Stimulated activated naive CD8-positive, alpha-beta T cell treated with anti-CD3 and anti-CD28 coated beads, Interleukin-15, Interleukin-2, amounts not matched to agents 100 ng/mL and 50 ng/mL, for 24 hours (primary cell): ENCODE data around the gene GDF7.

Experiments
- H3K27ac Mint-ChIP-seq: one replicate; pipeline ENCODE4 v1.8.0; 2021; ENCODE audit warnings: mild to moderate bottlenecking, mixed read lengths
- H3K27me3 Mint-ChIP-seq: one replicate; pipeline ENCODE4 v1.8.0; 2021; ENCODE audit warnings: mixed read lengths
- H3K36me3 Mint-ChIP-seq: one replicate; pipeline ENCODE4 v1.8.0; 2021; ENCODE audit warnings: low read depth, mixed read lengths
- H3K4me1 Mint-ChIP-seq: one replicate; pipeline ENCODE4 v1.8.0; 2021; ENCODE audit warnings: low read depth, mixed read lengths
- H3K4me3 Mint-ChIP-seq: one replicate; pipeline ENCODE4 v1.8.0; 2021; ENCODE audit warnings: mild to moderate bottlenecking, mixed read lengths
- H3K9me3 Mint-ChIP-seq: one replicate; pipeline ENCODE4 v1.8.0; 2021; ENCODE audit warnings: mixed read lengths

Gene GDF7

GRCh38 chr2:20657522-20658235 is 9.3 kb upstream of the GDF7 start:
- peaks cover 44% of the 10 kb centered on the region for H3K27me3 Mint-ChIP-seq
- H3K27ac Mint-ChIP-seq, result no peak overlapping the region
- H3K9me3 Mint-ChIP-seq, result no peaks in the 10 kb centered on the region
- no peak overlapping the region for H3K4me3 Mint-ChIP-seq
- H3K36me3 Mint-ChIP-seq, result no peaks in the 10 kb centered on the region
- H3K4me1 Mint-ChIP-seq, result no peaks in the 10 kb centered on the region

DNA sequence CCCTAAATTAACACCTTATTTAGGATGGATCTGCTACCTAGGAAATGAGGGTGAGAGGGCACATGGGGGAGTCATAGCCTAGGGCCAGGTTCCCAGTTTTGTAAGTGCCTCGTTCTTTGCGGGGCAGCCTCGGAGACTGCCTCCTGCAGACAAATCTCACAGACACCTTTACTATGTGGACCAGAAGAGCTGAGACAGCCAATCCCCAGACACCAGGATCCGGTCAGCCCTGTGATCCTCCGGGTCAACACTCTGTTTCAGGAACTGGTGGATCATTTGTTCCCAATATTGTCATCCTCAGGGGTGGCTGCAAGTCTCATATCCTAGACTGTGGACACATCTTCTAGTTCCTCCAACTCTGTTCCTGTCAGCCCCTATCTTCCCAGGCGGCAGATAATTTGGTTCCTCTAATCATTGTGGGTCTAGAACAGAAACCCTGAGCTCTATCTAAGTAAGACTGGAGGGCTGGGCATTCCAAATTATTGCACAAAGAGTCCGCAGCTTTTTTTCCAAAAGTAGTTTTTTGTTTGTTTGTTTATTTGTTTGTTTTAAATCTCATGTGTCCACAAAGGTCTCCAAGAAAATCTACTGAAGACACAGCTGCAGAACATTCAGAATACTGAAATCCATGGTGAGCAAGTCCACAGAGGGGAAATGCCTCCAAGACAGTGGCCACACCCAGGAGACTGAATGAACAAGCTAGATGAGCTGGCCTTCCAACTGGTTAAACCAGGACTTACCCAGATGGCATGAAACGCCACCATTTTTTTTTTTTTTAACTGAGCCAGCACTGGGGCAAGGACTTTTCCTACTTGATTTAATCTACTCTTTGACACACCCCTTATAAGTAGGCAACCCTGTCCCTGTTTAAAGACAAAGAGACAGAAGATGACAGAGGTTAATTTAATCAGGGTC is 6.2 kb upstream of the GDF7 start:
- Mint-ChIP-seq H3K36me3 (no peaks in the 10 kb centered on the region), H3K9me3 (no peaks in the 10 kb centered on the region), H3K4me1 (peaks cover 2% of the 10 kb centered on the region), H3K4me3 (no peak overlapping the region), H3K27me3 (peaks cover 69% of the 10 kb centered on the region), H3K27ac (no peak overlapping the region)

GRCh38 chr2:20661421-20662307 is 5.3 kb upstream of the GDF7 start:
- H3K36me3 Mint-ChIP-seq, result no peaks in the 10 kb centered on the region
- peaks cover 2% of the 10 kb centered on the region for H3K4me1 Mint-ChIP-seq
- H3K27ac Mint-ChIP-seq, result no peak overlapping the region
- H3K9me3 Mint-ChIP-seq, result no peaks in the 10 kb centered on the region
- no peak overlapping the region for H3K4me3 Mint-ChIP-seq
- peaks cover 69% of the 10 kb centered on the region for H3K27me3 Mint-ChIP-seq

- Mint-ChIP-seq H3K4me1 (peaks cover 2% of the 10 kb centered on the region), H3K4me3 (no peak overlapping the region), H3K36me3 (no peaks in the 10 kb centered on the region), H3K9me3 (no peaks in the 10 kb centered on the region), H3K27ac (no peak overlapping the region), H3K27me3 (peaks cover 69% of the 10 kb centered on the region)
Measured at GRCh38 chr2:20662308-20662937, 4.5 kb upstream of the GDF7 start.

DNA sequence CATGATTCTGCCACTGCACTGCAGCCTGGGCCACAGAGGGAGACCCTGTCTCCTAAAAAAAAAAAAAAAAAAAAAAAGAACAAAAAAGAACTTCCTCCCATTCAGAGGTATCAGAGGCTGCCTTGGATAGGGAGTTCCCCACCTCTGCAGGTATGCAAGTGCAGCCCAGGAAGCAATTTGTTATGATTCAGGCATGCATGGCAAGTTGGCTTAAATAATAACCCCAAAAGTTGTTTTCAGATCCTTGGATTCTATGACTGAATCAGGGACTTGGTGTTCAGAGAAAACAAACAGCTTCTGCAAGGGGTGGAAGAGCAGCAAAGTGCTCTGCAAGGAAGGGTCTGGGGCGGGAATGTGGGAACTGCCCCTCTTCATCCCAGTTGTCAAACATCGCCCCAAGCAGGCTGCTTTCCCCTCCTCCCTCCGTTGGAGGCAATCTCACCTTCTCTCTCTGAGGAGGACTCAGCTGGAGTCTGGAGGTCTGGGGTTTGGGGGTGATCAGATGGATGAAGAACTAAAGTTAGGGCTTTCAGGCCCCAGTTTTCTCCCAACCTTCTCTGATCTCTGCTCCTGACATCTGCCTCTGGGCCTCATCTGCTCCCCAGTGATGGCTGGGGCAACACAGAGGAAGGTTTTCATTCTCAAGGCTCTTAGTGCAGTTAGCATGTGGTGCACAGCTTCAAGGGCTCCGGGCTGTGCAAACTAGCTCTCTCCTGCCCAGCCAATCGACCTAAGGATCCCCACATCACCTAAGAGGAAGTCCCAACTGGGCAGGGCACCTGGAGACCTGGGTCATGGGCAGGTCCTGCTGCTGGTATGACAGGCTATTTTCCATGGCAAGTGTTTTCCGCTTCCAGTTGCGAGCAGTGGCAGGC is 3.5 kb upstream of the GDF7 start:
- peaks cover 73% of the 10 kb centered on the region for H3K27me3 Mint-ChIP-seq
- no peak overlapping the region for H3K4me3 Mint-ChIP-seq
- H3K27ac Mint-ChIP-seq, result no peak overlapping the region
- H3K9me3 Mint-ChIP-seq, result no peaks in the 10 kb centered on the region
- H3K36me3 Mint-ChIP-seq, result no peaks in the 10 kb centered on the region
- H3K4me1 Mint-ChIP-seq, result peaks cover 8% of the 10 kb centered on the region

DNA sequence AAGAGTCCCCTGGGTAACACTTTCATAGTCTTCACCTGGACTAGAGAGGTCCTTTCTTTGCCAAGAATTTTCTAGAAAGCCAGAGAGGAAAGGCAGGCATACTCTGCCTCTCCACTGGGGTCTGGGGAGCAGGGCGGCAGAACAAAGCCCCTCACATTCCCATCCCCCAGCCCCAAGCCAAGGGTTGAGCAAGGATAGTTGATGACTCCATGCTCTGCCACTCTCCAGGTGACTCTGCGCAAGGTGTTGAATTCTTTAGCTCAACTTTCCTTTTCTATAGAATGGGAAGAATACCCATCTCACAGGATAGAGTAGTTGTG is 2.9 kb upstream of the GDF7 start:
- no peaks in the 10 kb centered on the region for H3K9me3 Mint-ChIP-seq
- H3K27me3 Mint-ChIP-seq, result peaks cover 74% of the 10 kb centered on the region
- no peaks in the 10 kb centered on the region for H3K36me3 Mint-ChIP-seq
- H3K4me1 Mint-ChIP-seq, result peaks cover 8% of the 10 kb centered on the region
- no peak overlapping the region for H3K27ac Mint-ChIP-seq
- H3K4me3 Mint-ChIP-seq, result no peak overlapping the region

- H3K27ac Mint-ChIP-seq, result no peak overlapping the region
- H3K27me3 Mint-ChIP-seq, result peaks cover 74% of the 10 kb centered on the region
- no peak overlapping the region for H3K4me3 Mint-ChIP-seq
- H3K9me3 Mint-ChIP-seq, result no peaks in the 10 kb centered on the region
- H3K4me1 Mint-ChIP-seq, result peaks cover 8% of the 10 kb centered on the region
- no peaks in the 10 kb centered on the region for H3K36me3 Mint-ChIP-seq
Measured at GRCh38 chr2:20664431-20665242, 2.3 kb upstream of the GDF7 start.

GRCh38 chr2:20665243-20666004 is 1.5 kb upstream of the GDF7 start:
- Mint-ChIP-seq H3K36me3 (no peaks in the 10 kb centered on the region), H3K4me3 (peak overlapping the region; percentile 71), H3K9me3 (no peaks in the 10 kb centered on the region), H3K4me1 (peaks cover 8% of the 10 kb centered on the region), H3K27me3 (peaks cover 72% of the 10 kb centered on the region), H3K27ac (no peak overlapping the region)

GRCh38 chr2:20666005-20666303 is 990 bp upstream of the GDF7 start:
- Mint-ChIP-seq H3K36me3 (no peaks in the 10 kb centered on the region), H3K4me1 (peaks cover 8% of the 10 kb centered on the region), H3K9me3 (no peaks in the 10 kb centered on the region), H3K27me3 (peaks cover 67% of the 10 kb centered on the region), H3K27ac (no peak overlapping the region), H3K4me3 (peak overlapping the region; percentile 71)

DNA sequence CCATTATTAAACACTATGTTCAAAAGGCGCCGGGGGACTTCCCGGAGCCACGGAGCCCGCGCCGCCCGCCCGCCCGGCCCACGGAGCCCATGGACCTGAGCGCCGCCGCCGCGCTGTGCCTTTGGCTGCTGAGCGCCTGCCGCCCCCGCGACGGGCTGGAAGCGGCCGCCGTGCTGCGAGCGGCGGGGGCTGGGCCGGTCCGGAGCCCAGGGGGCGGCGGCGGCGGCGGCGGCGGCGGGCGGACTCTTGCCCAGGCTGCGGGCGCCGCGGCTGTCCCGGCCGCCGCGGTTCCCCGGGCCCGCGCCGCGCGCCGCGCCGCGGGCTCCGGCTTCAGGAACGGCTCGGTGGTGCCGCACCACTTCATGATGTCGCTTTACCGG is 197 bp downstream of the GDF7 start:
- peaks cover 68% of the 10 kb centered on the region for H3K27me3 Mint-ChIP-seq
- no peaks in the 10 kb centered on the region for H3K36me3 Mint-ChIP-seq
- no peaks in the 10 kb centered on the region for H3K9me3 Mint-ChIP-seq
- H3K27ac Mint-ChIP-seq, result no peak overlapping the region
- H3K4me1 Mint-ChIP-seq, result peaks cover 8% of the 10 kb centered on the region
- no peak overlapping the region for H3K4me3 Mint-ChIP-seq

GRCh38 chr2:20667531-20668401 is 822 bp downstream of the GDF7 start:
- Mint-ChIP-seq H3K4me1 (peaks cover 8% of the 10 kb centered on the region), H3K4me3 (peak overlapping the region; percentile 35), H3K27me3 (peaks cover 68% of the 10 kb centered on the region), H3K27ac (no peak overlapping the region), H3K9me3 (no peaks in the 10 kb centered on the region), H3K36me3 (no peaks in the 10 kb centered on the region)

- Mint-ChIP-seq H3K27me3 (peaks cover 68% of the 10 kb centered on the region), H3K4me1 (peaks cover 8% of the 10 kb centered on the region), H3K27ac (no peak overlapping the region), H3K36me3 (no peaks in the 10 kb centered on the region), H3K9me3 (no peaks in the 10 kb centered on the region), H3K4me3 (no peak overlapping the region)
Measured at GRCh38 chr2:20668451-20668850, 1.5 kb downstream of the GDF7 start.
